Left ventricle myocardium inferior (tissue), 1 donor: ENCODE measurements around the gene EFCAB11. TPM values are rescaled to one million over a fixed set of nuclear protein-coding genes. Genes with fewer than 3 reads are reported as not detected.

Experiments
- DNase-seq: peaks from one replicate; pipeline ENCODE4 v3.0.0-alpha.2; 2020
- H3K27ac ChIP-seq: fragments of 200-600 bp; replicated peaks from 2 replicates; pipeline ENCODE4 v1.8.0; 2021
- H3K27me3 ChIP-seq: fragments of 200-600 bp; 2 replicates; pipeline ENCODE4 v1.8.0; 2021; ENCODE audit warnings: low read depth
- H3K36me3 ChIP-seq: fragments of 200-600 bp; 2 replicates; pipeline ENCODE4 v1.8.0; 2021
- H3K4me1 ChIP-seq: fragments of 200-600 bp; 2 replicates; pipeline ENCODE4 v1.8.0; 2021
- H3K4me3 ChIP-seq: fragments of 200-600 bp; 2 replicates; pipeline ENCODE4 v1.8.0; 2021; ENCODE audit warnings: mild to moderate bottlenecking, moderate library complexity
- H3K9me3 ChIP-seq: fragments of 200-600 bp; replicated peaks from 2 replicates; pipeline ENCODE4 v1.8.0; 2021
- CTCF ChIP-seq: fragments of 200-600 bp; IDR thresholded peaks from 2 replicates; pipeline ENCODE4 v1.8.0; 2021; ENCODE audit warnings: antibody characterized with exemption, mild to moderate bottlenecking, borderline replicate concordance
- intact Hi-C: fragments of 100-400 bp; cut with micrococcal nuclease; formaldehyde crosslinking; loops from one replicate; pipeline ENCODE4 v1.11.0; 2022
- long read RNA-seq: library from polyadenylated mRNA; unstranded; transcript quantifications from one replicate; pipeline ENCODE4 v2.0.0, GENCODE V29; 2021
- total RNA-seq: library from RNA; stranded (reverse); fragmentation: NEBNext Ultra II Directional; extraction: Animal tissue kit (Norgen Biotek cat#: 25700); gene quantifications from one replicate; pipeline ENCODE4 v1.2.1, GENCODE V29; 2021
- donor health status: DM: no; HTN: yes; CAD: no; lungs with severe emphysema.

Gene EFCAB11
- total RNA-seq = 2.2 TPM
- long read RNA-seq = 0 reads

GRCh38 chr14:89954070-89955021 is at the start of gene EFCAB11:
TSS of gene EFCAB11 (minus strand) at chr14:89954730. CDS start at chr14:89954660, 70 bp downstream.
- H3K36me3 ChIP-seq = peaks cover 6% of the 10 kb centered on the region
- peak; percentile 97 for DNase-seq
- peak within 1 kb of the TSS; percentile 84 for H3K27ac ChIP-seq
- no peaks in the 10 kb centered on the region for H3K27me3 ChIP-seq
- peaks cover 25% of the 10 kb centered on the region for H3K4me1 ChIP-seq
- intact Hi-C loops = no loop called here
- no peak for TF ChIP-seq CTCF
- H3K9me3 ChIP-seq = no peaks in the 10 kb centered on the region
- H3K4me3 ChIP-seq = peak within 1 kb of the TSS; percentile 82

GRCh38 chr14:90003526-90004307 is 49.2 kb upstream of the EFCAB11 start:
- no peak for TF ChIP-seq CTCF
- intact Hi-C loops = no loop called here

GRCh38 chr14:90000935-90001334 is 46.4 kb upstream of the EFCAB11 start:
- no peak for DNase-seq
- H3K27ac ChIP-seq = no peak overlapping the region
- intact Hi-C loops = no loop called here
- H3K36me3 ChIP-seq = peaks cover 21% of the 10 kb centered on the region
- H3K4me3 ChIP-seq = no peak overlapping the region
- no peak for TF ChIP-seq CTCF
- H3K27me3 ChIP-seq = no peaks in the 10 kb centered on the region
- no peaks in the 10 kb centered on the region for H3K4me1 ChIP-seq
- H3K9me3 ChIP-seq = no peaks in the 10 kb centered on the region

More at GRCh38 chr14:90003526-90004307, 49.2 kb upstream of the EFCAB11 start:
- H3K27me3 ChIP-seq = no peaks in the 10 kb centered on the region
- DNase-seq = no peak
- no peaks in the 10 kb centered on the region for H3K4me1 ChIP-seq
- peaks cover 3% of the 10 kb centered on the region for H3K36me3 ChIP-seq
- no peaks in the 10 kb centered on the region for H3K9me3 ChIP-seq
- no peak overlapping the region for H3K4me3 ChIP-seq
- H3K27ac ChIP-seq = no peak overlapping the region

- Histone ChIP-seq H3K9me3 (no peaks in the 10 kb centered on the region), H3K36me3 (peaks cover 58% of the 10 kb centered on the region), H3K27me3 (no peaks in the 10 kb centered on the region), H3K4me3 (no peak overlapping the region), H3K27ac (no peak overlapping the region), H3K4me1 (no peaks in the 10 kb centered on the region)
- intact Hi-C loops = no loop called here
- TF ChIP-seq CTCF = no peak
- DNase-seq = no peak
Measured at GRCh38 chr14:89996963-89997362, 42.4 kb upstream of the EFCAB11 start.

- no peak for DNase-seq
- intact Hi-C loops = no loop called here
- H3K36me3 ChIP-seq = peaks cover 61% of the 10 kb centered on the region
- H3K27me3 ChIP-seq = no peaks in the 10 kb centered on the region
- TF ChIP-seq CTCF = no peak
- no peak overlapping the region for H3K27ac ChIP-seq
- H3K9me3 ChIP-seq = no peaks in the 10 kb centered on the region
- H3K4me1 ChIP-seq = no peaks in the 10 kb centered on the region
- H3K4me3 ChIP-seq = no peak overlapping the region
Measured at GRCh38 chr14:89992273-89992672, 37.7 kb upstream of the EFCAB11 start.
